ENCODE measurements around the gene LIN28A. TPM values are rescaled to one million over a fixed set of nuclear protein-coding genes. Genes with fewer than 3 reads are reported as not detected.

The LIN28A gene
- total RNA-seq, 1 experiment from 2014 or later: 1,289 TPM

DNA sequence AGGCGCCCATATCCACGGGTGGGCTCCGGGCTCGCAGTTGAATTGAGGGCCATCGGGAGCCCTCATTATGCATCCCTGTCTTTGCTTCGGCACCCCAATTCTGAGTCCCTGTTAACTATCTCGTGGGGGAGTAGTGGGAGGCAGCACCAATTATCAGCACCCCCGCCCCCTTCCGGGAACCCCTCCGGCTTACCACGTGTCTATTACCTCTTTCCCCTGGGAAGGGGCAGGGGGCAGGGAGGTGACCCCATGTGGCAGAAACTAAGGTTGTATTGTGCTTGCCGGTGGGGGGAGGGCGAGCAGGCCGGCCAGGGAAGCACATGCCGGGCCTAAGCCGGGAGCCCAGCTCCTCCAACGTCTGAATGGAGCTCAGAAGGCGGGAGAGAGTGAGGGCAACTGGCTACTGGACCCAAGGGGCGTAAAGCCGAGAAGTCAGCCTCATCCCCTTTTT is 1.0 kb downstream of the LIN28A start:
- H3K9me3 ChIP-seq (ENCODE audit: control insufficient read depth, low read depth, low read length): no peaks in the 10 kb centered on the region
- no peak overlapping the region for H3K56ac ChIP-seq (ENCODE audit: insufficient read length, low read depth, low read length)
- no peak overlapping the region for H2BK15ac ChIP-seq (ENCODE audit: low read depth, low read length)
- H2BK20ac ChIP-seq (ENCODE audit: low read depth, low read length, poor library complexity, severe bottlenecking): no peak overlapping the region
- H3K27me3 ChIP-seq (ENCODE audit: insufficient read depth, low read length): no peaks in the 10 kb centered on the region
- no peak overlapping the region for H2BK12ac ChIP-seq (ENCODE audit: insufficient read length, low read depth, low read length)
- H3K79me1 ChIP-seq (ENCODE audit: insufficient read depth, low read depth, low read length, poor library complexity, severe bottlenecking): no peaks in the 10 kb centered on the region
- WGBS (ENCODE audit: extremely low coverage, insufficient read length, low lambda C conversion rate): no CpG with 5 or more reads among the region's 20 CpGs
- H2AK5ac ChIP-seq (ENCODE audit: insufficient read length, low read length): no peak overlapping the region
- H3K14ac ChIP-seq (ENCODE audit: insufficient read depth, low read length): peak overlapping the region; percentile 86; the same call in 1 of the 2 replicates
- H4K5ac ChIP-seq (ENCODE audit: insufficient read length, low read depth, low read length): no peak overlapping the region
- H3K4me2 ChIP-seq (ENCODE audit: insufficient read depth, insufficient read length, low read length): peak overlapping the region; percentile 89
- no peak overlapping the region for H2BK5ac ChIP-seq (ENCODE audit: insufficient read length, low read length)
- no peak overlapping the region for H2BK120ac ChIP-seq (ENCODE audit: low read depth, low read length, poor library complexity, severe bottlenecking)
- Mint-ChIP-seq H3K9me3 (no peaks in the 10 kb centered on the region; a peak in 1 of 5 replicates), H3K27ac (peak overlapping the region; percentile 97 to 100 (median 98)), H3K27me3 (ENCODE audit: low read depth) (peaks cover 2% of the 10 kb centered on the region; the same call in 1 of the 2 replicates), H3K4me1 (peaks cover 52% of the 10 kb centered on the region in 2 experiments), H3K4me3 (peak overlapping the region; percentile 99), H3K36me3 (ENCODE audit: insufficient read depth in 1 of 3, low read depth in 3 of 3) (peaks cover 41 to 57% (median 54%) of the 10 kb centered on the region in 3 experiments)
- no peak overlapping the region for H4K91ac ChIP-seq (ENCODE audit: insufficient read length, low read depth, low read length)
- DNase-seq: peak; percentile 64
- no peak overlapping the region for H2AFZ ChIP-seq (ENCODE audit: low read length)
- H3K23me2 ChIP-seq (ENCODE audit: insufficient read length, low read depth, low read length, poor library complexity, severe bottlenecking): peaks cover 43% of the 10 kb centered on the region
- TF ChIP-seq, protein P1, sequence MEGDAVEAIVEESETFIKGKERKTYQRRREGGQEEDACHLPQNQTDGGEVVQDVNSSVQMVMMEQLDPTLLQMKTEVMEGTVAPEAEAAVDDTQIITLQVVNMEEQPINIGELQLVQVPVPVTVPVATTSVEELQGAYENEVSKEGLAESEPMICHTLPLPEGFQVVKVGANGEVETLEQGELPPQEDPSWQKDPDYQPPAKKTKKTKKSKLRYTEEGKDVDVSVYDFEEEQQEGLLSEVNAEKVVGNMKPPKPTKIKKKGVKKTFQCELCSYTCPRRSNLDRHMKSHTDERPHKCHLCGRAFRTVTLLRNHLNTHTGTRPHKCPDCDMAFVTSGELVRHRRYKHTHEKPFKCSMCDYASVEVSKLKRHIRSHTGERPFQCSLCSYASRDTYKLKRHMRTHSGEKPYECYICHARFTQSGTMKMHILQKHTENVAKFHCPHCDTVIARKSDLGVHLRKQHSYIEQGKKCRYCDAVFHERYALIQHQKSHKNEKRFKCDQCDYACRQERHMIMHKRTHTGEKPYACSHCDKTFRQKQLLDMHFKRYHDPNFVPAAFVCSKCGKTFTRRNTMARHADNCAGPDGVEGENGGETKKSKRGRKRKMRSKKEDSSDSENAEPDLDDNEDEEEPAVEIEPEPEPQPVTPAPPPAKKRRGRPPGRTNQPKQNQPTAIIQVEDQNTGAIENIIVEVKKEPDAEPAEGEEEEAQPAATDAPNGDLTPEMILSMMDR (conservative IDR thresholded peaks at IDR 0.05): no peak
- no peak overlapping the region for H3T11ph ChIP-seq (ENCODE audit: low read length)
- peaks cover 22% of the 10 kb centered on the region; the same call in 1 of the 2 replicates for H3K79me2 ChIP-seq (ENCODE audit: insufficient read depth, low read length)
- no peak overlapping the region for H3K23ac ChIP-seq (ENCODE audit: insufficient read length, low read depth, low read length)
- no peaks in the 10 kb centered on the region for H4K20me1 ChIP-seq (ENCODE audit: control insufficient read depth, insufficient read depth, insufficient read length)
- peak overlapping the region; percentile 58 for H3K27ac ChIP-seq (ENCODE audit: insufficient read length, low read depth, low read length)
- H3K4me1 ChIP-seq (ENCODE audit: insufficient read depth, low read length): peaks cover 11% of the 10 kb centered on the region
- no peak overlapping the region for H4K8ac ChIP-seq (replicated peaks; ENCODE audit: insufficient read length, low read depth, low read length)
- no peak overlapping the region; the same call in 1 of the 2 replicates for H3K4ac ChIP-seq (ENCODE audit: low read depth, low read length)
- H3K9ac ChIP-seq (ENCODE audit: extremely low read depth, insufficient read length, low read length): peak overlapping the region; percentile 98
- peak overlapping the region; percentile 47 for H3K18ac ChIP-seq (ENCODE audit: insufficient read length, low read depth, low read length)
